Stimulated activated naive B cell treated with anti-CD40 and anti-IgM and Interleukin-4, amounts not matched to agents 10 μg/mL and 1 μg/mL and 100 μg/mL, for 72 hours (primary cell): ENCODE measurements around the gene CDH6.

ENCODE experiments used
- ATAC-seq, 2 donors: fragments of 150-1000 bp; cut with Tn5 transposase; replicated peaks; 2 replicates each; pipeline ENCODE4 v1.10.0; 2021; ENCODE audit warnings: moderate library complexity in 1 of 2
- DNase-seq: peaks from one replicate; pipeline ENCODE4 v3.0.0; 2021
- H3K27ac Mint-ChIP-seq: one replicate; pipeline ENCODE4 v1.8.0; 2022; ENCODE audit warnings: mild to moderate bottlenecking, mixed read lengths
- H3K27me3 Mint-ChIP-seq, 2 donors: one replicate each; pipeline ENCODE4 v1.8.0; 2022; ENCODE audit warnings: mixed read lengths in 2 of 2
- H3K36me3 Mint-ChIP-seq, 2 donors: one replicate each; pipeline ENCODE4 v1.8.0; 2022; ENCODE audit warnings: mixed read lengths in 2 of 2, mild to moderate bottlenecking in 1 of 2
- H3K4me1 Mint-ChIP-seq, 2 donors: one replicate each; pipeline ENCODE4 v1.8.0; 2022; ENCODE audit warnings: mixed read lengths in 2 of 2, mild to moderate bottlenecking in 1 of 2
- H3K4me3 Mint-ChIP-seq, 2 donors: one replicate each; pipeline ENCODE4 v1.8.0; 2022; ENCODE audit warnings: mild to moderate bottlenecking in 2 of 2, mixed read lengths in 2 of 2, moderate library complexity in 1 of 2
- H3K9me3 Mint-ChIP-seq, 2 donors: one replicate each; pipeline ENCODE4 v1.8.0; 2022; ENCODE audit warnings: mixed read lengths in 2 of 2, mild to moderate bottlenecking in 1 of 2

The CDH6 gene

DNA sequence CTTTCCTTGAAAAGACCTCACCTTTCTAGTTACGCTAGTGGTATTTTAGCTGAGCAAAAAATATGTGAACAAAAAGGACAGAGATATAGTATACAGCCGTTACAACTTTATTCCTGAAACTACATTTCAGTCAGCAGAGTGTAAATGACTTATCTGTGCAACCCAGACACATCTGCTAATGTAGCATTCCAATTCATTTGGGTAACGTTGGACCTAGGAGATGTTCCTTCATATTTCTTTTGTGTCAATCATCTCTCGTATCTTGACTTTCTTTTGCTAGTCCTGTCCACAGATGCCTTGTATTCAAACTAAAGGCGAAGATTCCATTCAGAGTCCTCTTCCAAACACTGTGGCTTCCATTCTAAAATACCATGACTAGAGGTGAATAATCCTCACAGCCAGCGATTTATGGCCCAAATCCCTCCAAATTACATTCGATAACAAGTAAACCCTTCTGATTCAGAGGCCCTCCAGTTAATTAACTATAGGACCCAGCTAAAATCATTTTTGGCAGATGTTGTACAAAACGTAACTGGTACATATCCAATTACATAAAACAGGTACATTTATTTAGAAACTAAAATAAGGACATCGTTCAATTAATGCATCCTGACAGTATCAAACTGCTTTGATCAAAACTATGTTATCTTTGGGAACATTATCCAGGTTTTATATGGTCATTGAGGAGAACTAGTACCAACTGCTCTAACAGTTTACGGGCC lies 182.7 kb downstream of the CDH6 start:
- H3K27ac Mint-ChIP-seq, result no peak overlapping the region
- H3K27me3 Mint-ChIP-seq, result peaks cover 0 to 7% of the 10 kb centered on the region in 2 donors
- no peaks in the 10 kb centered on the region for H3K9me3 Mint-ChIP-seq
- DNase-seq, result no peak
- no peak for ATAC-seq
- H3K4me3 Mint-ChIP-seq, result no peak overlapping the region
- H3K36me3 Mint-ChIP-seq, result no peaks in the 10 kb centered on the region
- H3K4me1 Mint-ChIP-seq, result no peaks in the 10 kb centered on the region

DNA sequence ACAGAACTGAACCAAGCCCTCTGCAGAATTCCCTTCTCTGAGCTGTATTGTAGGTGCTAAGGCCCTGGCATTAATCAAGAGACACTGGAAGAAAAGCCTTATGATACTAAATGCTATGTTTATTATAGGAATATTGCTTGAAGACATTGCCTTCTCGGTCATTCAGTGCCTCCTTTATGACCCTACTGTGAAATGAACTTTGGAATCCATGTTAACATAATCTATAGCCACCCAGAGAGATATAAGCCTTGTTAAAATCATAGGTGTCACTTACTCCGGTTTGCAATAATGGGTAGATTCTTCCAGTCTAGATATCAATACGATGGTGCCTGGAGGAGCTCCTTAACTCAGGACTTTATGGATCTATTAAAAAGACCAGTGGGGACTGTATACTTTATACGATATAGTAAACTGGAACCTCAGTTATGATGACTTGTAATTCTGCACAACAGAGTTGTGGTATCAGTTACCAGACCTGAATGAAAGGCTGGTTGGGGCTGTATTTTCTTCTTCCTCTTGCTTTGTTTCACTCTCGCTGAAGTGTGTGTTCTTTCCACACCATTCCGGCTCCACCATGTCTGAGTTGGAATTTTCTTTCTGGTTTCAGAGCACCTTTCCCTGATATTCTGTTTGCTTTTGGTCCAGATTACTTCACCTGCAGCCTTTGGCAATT lies 183.9 kb downstream of the CDH6 start:
- H3K36me3 Mint-ChIP-seq, result no peaks in the 10 kb centered on the region
- H3K27me3 Mint-ChIP-seq, result peaks cover 0 to 7% of the 10 kb centered on the region in 2 donors
- H3K27ac Mint-ChIP-seq, result no peak overlapping the region
- H3K4me1 Mint-ChIP-seq, result peaks cover 0 to 8% of the 10 kb centered on the region in 2 donors
- H3K9me3 Mint-ChIP-seq, result no peaks in the 10 kb centered on the region
- DNase-seq (no peak), ATAC-seq (no peak)
- no peak overlapping the region for H3K4me3 Mint-ChIP-seq

DNA sequence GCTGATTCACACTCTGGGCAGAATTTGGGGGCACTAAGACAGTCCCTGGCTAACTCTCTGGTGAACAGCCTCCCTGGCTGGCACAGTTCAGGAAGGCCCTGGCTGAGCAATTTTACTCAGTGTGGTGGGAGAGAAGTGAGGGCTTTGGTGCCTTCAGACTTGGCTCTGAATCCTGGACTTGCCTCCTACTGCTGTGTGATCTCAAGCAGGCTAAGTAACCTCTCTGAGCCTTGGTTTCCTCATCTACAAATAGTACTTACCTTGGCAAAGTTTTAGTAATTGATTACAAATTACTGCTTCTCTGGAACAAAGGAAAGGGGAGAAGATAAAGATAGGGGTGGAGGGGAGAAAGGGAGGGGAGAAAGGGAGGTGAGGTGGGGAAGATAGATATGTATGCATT lies 184.7 kb downstream of the CDH6 start:
- Mint-ChIP-seq H3K9me3 (no peaks in the 10 kb centered on the region), H3K27ac (no peak overlapping the region), H3K27me3 (peaks cover 0 to 7% of the 10 kb centered on the region in 2 donors), H3K4me1 (peaks cover 0 to 8% of the 10 kb centered on the region in 2 donors), H3K36me3 (no peaks in the 10 kb centered on the region), H3K4me3 (no peak overlapping the region)
- ATAC-seq, result no peak
- no peak for DNase-seq
